Measurements from ENCODE around the gene MAGI2.
A peak's percentile ranks its signal among the peaks of the same experiment; 100 is the strongest.

DNA sequence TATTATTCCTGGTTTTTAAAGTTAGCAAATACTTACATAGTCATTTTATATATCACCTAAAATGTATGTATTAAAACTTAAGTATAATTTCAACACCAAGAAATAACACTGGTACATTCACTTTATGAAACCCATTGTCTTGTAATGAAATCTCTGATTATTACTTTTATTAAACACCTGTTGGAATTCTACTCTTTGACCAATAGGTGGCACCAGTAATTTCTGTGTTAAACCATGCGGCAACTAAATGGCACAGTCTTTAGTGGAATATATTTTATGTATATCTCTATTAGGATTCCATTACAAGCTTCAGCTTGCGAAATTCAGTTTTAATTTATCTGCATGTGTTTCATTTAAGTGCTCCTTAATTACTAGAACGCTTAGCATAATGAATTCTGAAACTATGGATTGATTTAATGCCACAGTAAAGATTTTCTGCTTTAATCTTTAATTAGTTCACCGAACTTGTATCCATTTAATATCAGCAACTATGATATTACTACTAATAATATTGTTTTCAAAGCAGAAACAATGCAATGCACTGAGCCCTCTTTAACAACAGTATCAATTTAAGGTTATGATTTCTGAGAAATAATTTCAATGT lies 181.3 kb downstream of the MAGI2 start:
- TF ChIP-seq, protein P1, sequence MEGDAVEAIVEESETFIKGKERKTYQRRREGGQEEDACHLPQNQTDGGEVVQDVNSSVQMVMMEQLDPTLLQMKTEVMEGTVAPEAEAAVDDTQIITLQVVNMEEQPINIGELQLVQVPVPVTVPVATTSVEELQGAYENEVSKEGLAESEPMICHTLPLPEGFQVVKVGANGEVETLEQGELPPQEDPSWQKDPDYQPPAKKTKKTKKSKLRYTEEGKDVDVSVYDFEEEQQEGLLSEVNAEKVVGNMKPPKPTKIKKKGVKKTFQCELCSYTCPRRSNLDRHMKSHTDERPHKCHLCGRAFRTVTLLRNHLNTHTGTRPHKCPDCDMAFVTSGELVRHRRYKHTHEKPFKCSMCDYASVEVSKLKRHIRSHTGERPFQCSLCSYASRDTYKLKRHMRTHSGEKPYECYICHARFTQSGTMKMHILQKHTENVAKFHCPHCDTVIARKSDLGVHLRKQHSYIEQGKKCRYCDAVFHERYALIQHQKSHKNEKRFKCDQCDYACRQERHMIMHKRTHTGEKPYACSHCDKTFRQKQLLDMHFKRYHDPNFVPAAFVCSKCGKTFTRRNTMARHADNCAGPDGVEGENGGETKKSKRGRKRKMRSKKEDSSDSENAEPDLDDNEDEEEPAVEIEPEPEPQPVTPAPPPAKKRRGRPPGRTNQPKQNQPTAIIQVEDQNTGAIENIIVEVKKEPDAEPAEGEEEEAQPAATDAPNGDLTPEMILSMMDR (conservative IDR thresholded peaks at IDR 0.05; ENCODE audit: low read length): peak; percentile 76
- no peak for TF ChIP-seq EZH2phosphoT487 (IDR thresholded peaks at IDR 0.05; ENCODE audit: borderline replicate concordance)

Data from Loucy (cell line).